ENCODE measurements around the gene ALDH1A2. TPM values are rescaled to one million over a fixed set of nuclear protein-coding genes. Genes with fewer than 3 reads are reported as not detected.
A peak's percentile ranks its signal among the peaks of the same experiment; 100 is the strongest.
"Not testable (repeated sequence)": the region's sequence is repeated elsewhere in the genome, so short reads cannot be mapped to it uniquely, and the experiment has no call there.

ALDH1A2 gene
- 17.8 TPM for total RNA-seq
- polyA plus RNA-seq, result 1.8 TPM
- long read RNA-seq, donor 1, full-length matches to known transcripts, result 1 of 1 reads
- long read RNA-seq, donor 1, partial matches to known transcripts, result 0 of 1 reads
- long read RNA-seq, donor 1, other reads (novel, unspliced or antisense), result 0 of 1 reads
- long read RNA-seq, donor 2, result 0 reads
- long read RNA-seq, donor 3, full-length matches to known transcripts, result 7 of 7 reads
- long read RNA-seq, donor 3, partial matches to known transcripts, result 0 of 7 reads
- long read RNA-seq, donor 3, other reads (novel, unspliced or antisense), result 0 of 7 reads
- long read RNA-seq, donor 4, result 0 reads
- long read RNA-seq, donor 5, full-length matches to known transcripts, result 17 of 17 reads
- long read RNA-seq, donor 5, partial matches to known transcripts, result 0 of 17 reads
- long read RNA-seq, donor 5, other reads (novel, unspliced or antisense), result 0 of 17 reads
- long read RNA-seq, donor 6, partial matches to known transcripts, result 0 of 2 reads
- long read RNA-seq, donor 6, other reads (novel, unspliced or antisense), result 0 of 2 reads
- long read RNA-seq, donor 7, partial matches to known transcripts, result 0 of 3 reads
- long read RNA-seq, donor 7, other reads (novel, unspliced or antisense), result 0 of 3 reads
- long read RNA-seq, donor 8, full-length matches to known transcripts, result 3 of 3 reads
- long read RNA-seq, donor 8, partial matches to known transcripts, result 0 of 3 reads
- long read RNA-seq, donor 8, other reads (novel, unspliced or antisense), result 0 of 3 reads
- long read RNA-seq, donor 9, result 0 reads
- long read RNA-seq, donor 10, full-length matches to known transcripts, result 2 of 2 reads
- long read RNA-seq, donor 10, partial matches to known transcripts, result 0 of 2 reads
- long read RNA-seq, donor 10, other reads (novel, unspliced or antisense), result 0 of 2 reads

DNA sequence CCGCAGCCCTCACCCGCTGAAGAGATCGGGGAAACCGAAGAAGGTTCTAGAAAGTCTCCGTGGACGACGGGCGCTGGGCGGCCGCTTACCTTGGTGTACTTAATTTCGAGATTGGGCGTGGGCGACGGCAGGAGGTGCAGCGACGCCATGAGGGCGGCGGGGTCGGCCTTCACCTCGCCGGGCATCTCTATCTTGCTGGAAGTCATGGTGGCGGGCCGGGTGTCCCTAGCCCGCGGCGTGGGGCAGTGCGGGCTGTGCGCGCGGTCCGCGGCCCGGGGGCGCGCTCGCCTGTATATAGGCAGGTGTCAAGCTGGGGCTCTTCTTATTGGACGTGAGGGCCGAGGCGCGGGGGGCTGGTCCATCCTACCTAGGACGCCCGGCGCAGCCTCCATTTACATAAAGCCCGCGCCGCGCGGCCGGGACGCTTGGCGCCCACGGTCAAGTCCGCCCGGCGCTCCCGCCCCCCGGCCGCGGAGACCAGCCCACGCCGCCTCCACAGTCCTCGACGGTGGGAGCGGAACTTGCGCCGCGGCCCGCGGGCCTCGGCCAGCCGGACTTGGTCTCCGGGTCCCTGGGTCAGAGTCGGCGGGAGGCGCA, at the start of gene ALDH1A2:
Gene ALDH1A2 (minus strand): TSS at position 267 of the 597 bp plus-strand sequence. CDS start 61 bp downstream, at position 206.
- Histone ChIP-seq H3K27ac (ENCODE audit: low read depth in 1 of 2, low read length in 1 of 2) (no peak within 1 kb of the TSS), H3K9me3 (ENCODE audit: control insufficient read depth in 2 of 2, insufficient read depth in 1 of 2, low read length in 1 of 2) (peaks cover 0 to 4% of the 10 kb centered on the region in 2 donors), H3K27me3 (ENCODE audit: control insufficient read depth in 2 of 2, insufficient read depth in 1 of 2, low read length in 1 of 2) (peaks cover 60 to 87% of the 10 kb centered on the region in 2 donors), H3K4me1 (ENCODE audit: control insufficient read depth in 2 of 2, insufficient read depth in 2 of 2, low read length in 2 of 2) (peaks cover 10 to 13% of the 10 kb centered on the region in 2 donors), H3K4me3 (ENCODE audit: low read length in 2 of 2) (peak within 1 kb of the TSS; percentile 17 to 53), H3K36me3 (ENCODE audit: control insufficient read depth in 2 of 2, insufficient read depth in 2 of 2, low read length in 1 of 2) (no peaks in the 10 kb centered on the region)
- peak in 2 of 9 donors; percentile 6 to 34 for DNase-seq (ENCODE audit: low read depth in 6 of 9, low spot score in 9 of 9)
- WGBS, result 6% methylated on average over 75 of the region's 75 CpGs

- H3K9me3 ChIP-seq (ENCODE audit: control insufficient read depth in 2 of 2, insufficient read depth in 1 of 2, low read length in 1 of 2), result no peaks in the 10 kb centered on the region
- no peak overlapping the region for H3K27ac ChIP-seq (ENCODE audit: low read depth in 1 of 2, low read length in 1 of 2)
- peaks cover 0 to 2% of the 10 kb centered on the region in 2 donors for H3K27me3 ChIP-seq (ENCODE audit: control insufficient read depth in 2 of 2, insufficient read depth in 1 of 2, low read length in 1 of 2)
- H3K36me3 ChIP-seq (ENCODE audit: control insufficient read depth in 2 of 2, insufficient read depth in 2 of 2, low read length in 1 of 2), result no peaks in the 10 kb centered on the region
- H3K4me3 ChIP-seq (ENCODE audit: low read length in 2 of 2), result no peak overlapping the region
- H3K4me1 ChIP-seq (ENCODE audit: control insufficient read depth in 2 of 2, insufficient read depth in 2 of 2, low read length in 2 of 2), result no peaks in the 10 kb centered on the region
- no peak for DNase-seq (ENCODE audit: low read depth in 6 of 9, low spot score in 9 of 9)
Measured at GRCh38 chr15:58114812-58115211, 49.3 kb upstream of the ALDH1A2 start.

DNA sequence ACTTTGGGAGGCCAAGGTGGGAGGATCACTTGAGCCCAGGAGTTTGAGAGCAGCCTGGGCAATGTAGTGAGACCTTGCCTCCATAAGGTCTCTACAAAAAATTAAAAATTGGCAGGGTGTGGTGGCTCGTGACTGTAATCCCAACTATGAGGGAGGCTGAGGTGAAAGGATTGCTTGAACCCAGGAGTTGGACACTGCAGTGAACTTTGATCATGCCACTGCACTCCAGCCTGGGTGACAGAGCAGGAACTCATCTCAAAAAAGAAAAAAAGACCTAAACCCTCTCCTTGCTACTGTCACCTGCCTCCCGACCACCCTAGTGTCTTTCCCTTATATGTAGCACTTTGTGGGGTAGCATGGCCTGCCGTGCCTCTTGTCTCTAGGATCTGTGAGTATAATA, 48.9 kb upstream of the ALDH1A2 start:
- WGBS, result 85% methylated on average over 3 of the region's 3 CpGs
- no peaks in the 10 kb centered on the region for H3K4me1 ChIP-seq (ENCODE audit: control insufficient read depth in 2 of 2, insufficient read depth in 2 of 2, low read length in 2 of 2)
- no peaks in the 10 kb centered on the region for H3K9me3 ChIP-seq (ENCODE audit: control insufficient read depth in 2 of 2, insufficient read depth in 1 of 2, low read length in 1 of 2)
- H3K4me3 ChIP-seq (ENCODE audit: low read length in 2 of 2), result no peak overlapping the region
- DNase-seq (ENCODE audit: low read depth in 6 of 9, low spot score in 9 of 9), result no peak
- no peaks in the 10 kb centered on the region for H3K36me3 ChIP-seq (ENCODE audit: control insufficient read depth in 2 of 2, insufficient read depth in 2 of 2, low read length in 1 of 2)
- H3K27ac ChIP-seq (ENCODE audit: low read depth in 1 of 2, low read length in 1 of 2), result no peak overlapping the region
- peaks cover 0 to 2% of the 10 kb centered on the region in 2 donors for H3K27me3 ChIP-seq (ENCODE audit: control insufficient read depth in 2 of 2, insufficient read depth in 1 of 2, low read length in 1 of 2)

- not testable (repeated sequence) for H3K4me1 ChIP-seq (ENCODE audit: control insufficient read depth in 2 of 2, insufficient read depth in 2 of 2, low read length in 2 of 2); DNase-seq (ENCODE audit: low read depth in 6 of 9, low spot score in 9 of 9); H3K27me3 ChIP-seq (ENCODE audit: control insufficient read depth in 2 of 2, insufficient read depth in 1 of 2, low read length in 1 of 2); H3K27ac ChIP-seq (ENCODE audit: low read depth in 1 of 2, low read length in 1 of 2); H3K36me3 ChIP-seq (ENCODE audit: control insufficient read depth in 2 of 2, insufficient read depth in 2 of 2, low read length in 1 of 2); H3K9me3 ChIP-seq (ENCODE audit: control insufficient read depth in 2 of 2, insufficient read depth in 1 of 2, low read length in 1 of 2); H3K4me3 ChIP-seq (ENCODE audit: low read length in 2 of 2)
- WGBS, result 72% methylated on average over 5 of the region's 5 CpGs
Measured at GRCh38 chr15:58113358-58113757, 47.8 kb upstream of the ALDH1A2 start.

DNA sequence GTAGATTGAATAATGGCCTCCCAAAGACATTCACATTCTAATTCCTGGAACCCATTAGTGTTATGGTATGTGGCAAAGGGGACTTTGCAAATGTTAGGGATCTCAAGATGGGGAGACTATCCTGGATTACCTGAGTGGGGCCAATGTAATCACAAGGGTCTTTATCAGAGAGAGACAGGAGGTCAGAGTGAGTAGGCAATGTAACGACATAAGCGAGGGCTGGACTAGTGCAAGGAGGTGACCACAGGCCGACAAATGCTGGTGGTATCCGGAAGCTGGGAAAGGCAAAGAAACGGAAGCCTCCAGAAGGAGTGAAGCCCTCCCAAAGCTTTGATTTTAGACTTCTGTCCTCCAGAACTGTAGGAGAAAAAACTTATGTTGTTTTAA, 46.2 kb upstream of the ALDH1A2 start:
- H3K9me3 ChIP-seq (ENCODE audit: control insufficient read depth in 2 of 2, insufficient read depth in 1 of 2, low read length in 1 of 2), result no peaks in the 10 kb centered on the region
- H3K36me3 ChIP-seq (ENCODE audit: control insufficient read depth in 2 of 2, insufficient read depth in 2 of 2, low read length in 1 of 2), result no peaks in the 10 kb centered on the region
- H3K27ac ChIP-seq (ENCODE audit: low read depth in 1 of 2, low read length in 1 of 2), result no peak overlapping the region
- peaks cover 0 to 2% of the 10 kb centered on the region in 2 donors for H3K27me3 ChIP-seq (ENCODE audit: control insufficient read depth in 2 of 2, insufficient read depth in 1 of 2, low read length in 1 of 2)
- no peaks in the 10 kb centered on the region for H3K4me1 ChIP-seq (ENCODE audit: control insufficient read depth in 2 of 2, insufficient read depth in 2 of 2, low read length in 2 of 2)
- no peak overlapping the region for H3K4me3 ChIP-seq (ENCODE audit: low read length in 2 of 2)
- 98% methylated on average over 5 of the region's 5 CpGs for WGBS
- no peak for DNase-seq (ENCODE audit: low read depth in 6 of 9, low spot score in 9 of 9)

- no peaks in the 10 kb centered on the region for H3K36me3 ChIP-seq (ENCODE audit: control insufficient read depth in 2 of 2, insufficient read depth in 2 of 2, low read length in 1 of 2)
- WGBS, result 86% methylated on average over 6 of the region's 6 CpGs
- H3K9me3 ChIP-seq (ENCODE audit: control insufficient read depth in 2 of 2, insufficient read depth in 1 of 2, low read length in 1 of 2), result no peaks in the 10 kb centered on the region
- no peak for DNase-seq (ENCODE audit: low read depth in 6 of 9, low spot score in 9 of 9)
- peaks cover 0 to 2% of the 10 kb centered on the region in 2 donors for H3K27me3 ChIP-seq (ENCODE audit: control insufficient read depth in 2 of 2, insufficient read depth in 1 of 2, low read length in 1 of 2)
- no peak overlapping the region for H3K4me3 ChIP-seq (ENCODE audit: low read length in 2 of 2)
- no peak overlapping the region for H3K27ac ChIP-seq (ENCODE audit: low read depth in 1 of 2, low read length in 1 of 2)
- no peaks in the 10 kb centered on the region for H3K4me1 ChIP-seq (ENCODE audit: control insufficient read depth in 2 of 2, insufficient read depth in 2 of 2, low read length in 2 of 2)
Measured at GRCh38 chr15:58110999-58111717, 45.6 kb upstream of the ALDH1A2 start.

DNA sequence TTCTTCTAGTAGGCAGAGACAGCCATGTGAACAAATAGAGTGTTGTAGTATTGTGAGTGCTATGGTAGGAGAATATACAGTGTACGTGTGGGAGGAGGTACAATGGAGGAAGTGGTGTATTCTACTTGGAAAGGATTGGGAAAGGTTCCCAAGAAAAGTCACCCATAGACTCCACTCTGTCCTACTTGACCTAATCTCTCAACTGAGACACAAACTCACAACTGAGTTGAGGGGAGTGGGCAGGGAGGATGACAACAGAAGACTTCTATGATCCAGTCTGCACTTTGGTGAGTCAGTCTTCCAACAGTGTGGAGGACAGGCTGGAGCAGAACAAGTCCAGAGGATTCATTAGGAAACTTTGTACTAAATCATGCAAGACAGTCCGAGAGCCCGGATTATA, 43.9 kb upstream of the ALDH1A2 start:
- H3K36me3 ChIP-seq (ENCODE audit: control insufficient read depth in 2 of 2, insufficient read depth in 2 of 2, low read length in 1 of 2), result no peaks in the 10 kb centered on the region
- DNase-seq (ENCODE audit: low read depth in 6 of 9, low spot score in 9 of 9), result no peak
- H3K27ac ChIP-seq (ENCODE audit: low read depth in 1 of 2, low read length in 1 of 2), result no peak overlapping the region
- H3K4me3 ChIP-seq (ENCODE audit: low read length in 2 of 2), result no peak overlapping the region
- WGBS, result 94% methylated on average over 3 of the region's 3 CpGs
- H3K27me3 ChIP-seq (ENCODE audit: control insufficient read depth in 2 of 2, insufficient read depth in 1 of 2, low read length in 1 of 2), result peaks cover 0 to 2% of the 10 kb centered on the region in 2 donors
- H3K4me1 ChIP-seq (ENCODE audit: control insufficient read depth in 2 of 2, insufficient read depth in 2 of 2, low read length in 2 of 2), result no peaks in the 10 kb centered on the region
- H3K9me3 ChIP-seq (ENCODE audit: control insufficient read depth in 2 of 2, insufficient read depth in 1 of 2, low read length in 1 of 2), result no peaks in the 10 kb centered on the region

DNA sequence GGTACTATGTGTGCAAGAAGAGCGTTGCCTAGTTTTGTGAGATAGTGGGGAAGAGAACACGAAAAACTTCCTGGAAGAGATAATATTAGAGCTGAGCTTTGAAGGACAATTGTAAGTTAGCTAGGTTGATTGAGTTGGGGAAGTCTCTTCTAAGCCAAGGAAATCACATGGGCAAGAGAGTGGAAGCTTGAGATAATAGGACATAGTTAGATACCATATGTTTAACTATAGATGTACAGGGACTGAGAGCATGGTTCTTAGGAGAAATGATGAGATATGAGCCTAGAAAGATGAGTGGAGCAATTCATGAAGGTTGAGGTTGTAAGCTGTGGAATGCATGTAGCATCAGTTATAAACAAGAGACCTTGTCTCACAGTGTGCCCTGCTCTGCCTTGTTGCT, 42.6 kb upstream of the ALDH1A2 start:
- DNase-seq (ENCODE audit: low read depth in 6 of 9, low spot score in 9 of 9), result no peak
- H3K9me3 ChIP-seq (ENCODE audit: control insufficient read depth in 2 of 2, insufficient read depth in 1 of 2, low read length in 1 of 2), result no peaks in the 10 kb centered on the region
- WGBS, result 96% methylated on average over 2 of the region's 2 CpGs
- no peaks in the 10 kb centered on the region for H3K4me1 ChIP-seq (ENCODE audit: control insufficient read depth in 2 of 2, insufficient read depth in 2 of 2, low read length in 2 of 2)
- H3K4me3 ChIP-seq (ENCODE audit: low read length in 2 of 2), result no peak overlapping the region
- H3K27me3 ChIP-seq (ENCODE audit: control insufficient read depth in 2 of 2, insufficient read depth in 1 of 2, low read length in 1 of 2), result no peaks in the 10 kb centered on the region
- H3K36me3 ChIP-seq (ENCODE audit: control insufficient read depth in 2 of 2, insufficient read depth in 2 of 2, low read length in 1 of 2), result no peaks in the 10 kb centered on the region
- H3K27ac ChIP-seq (ENCODE audit: low read depth in 1 of 2, low read length in 1 of 2), result no peak overlapping the region

Data from thymus (tissue), 14 donors.